GM19328 (cell line): ENCODE measurements around the gene ART4.

ENCODE experiments used
- ATAC-seq: cut with Tn5 transposase; IDR thresholded peaks from one replicate; pipeline ENCODE4 v1.9.1; 2021; ENCODE audit warnings: mild to moderate bottlenecking, moderate library complexity; ENCODE audit not compliant: unreplicated experiment

Gene ART4

DNA sequence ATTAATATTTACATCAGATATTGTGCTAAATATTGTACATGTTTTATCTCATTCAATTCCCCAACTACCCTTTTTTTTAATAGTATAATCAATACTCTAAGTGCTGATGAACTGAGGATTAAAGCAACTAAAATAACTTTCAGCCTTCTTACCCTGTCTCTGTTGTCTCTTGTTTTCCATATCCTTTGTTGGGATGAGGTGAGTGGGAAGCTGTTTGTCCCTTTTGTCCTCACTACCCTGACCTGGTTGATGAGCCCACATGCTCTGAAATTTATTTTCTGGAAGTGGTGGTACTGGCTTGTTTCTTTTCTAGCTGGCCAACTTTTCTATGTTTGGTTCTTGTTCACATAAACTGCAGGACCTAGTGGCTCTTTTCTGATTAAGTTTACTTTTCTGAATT lies 9.6 kb upstream of the ART4 start:
- ATAC-seq, result no peak

DNA sequence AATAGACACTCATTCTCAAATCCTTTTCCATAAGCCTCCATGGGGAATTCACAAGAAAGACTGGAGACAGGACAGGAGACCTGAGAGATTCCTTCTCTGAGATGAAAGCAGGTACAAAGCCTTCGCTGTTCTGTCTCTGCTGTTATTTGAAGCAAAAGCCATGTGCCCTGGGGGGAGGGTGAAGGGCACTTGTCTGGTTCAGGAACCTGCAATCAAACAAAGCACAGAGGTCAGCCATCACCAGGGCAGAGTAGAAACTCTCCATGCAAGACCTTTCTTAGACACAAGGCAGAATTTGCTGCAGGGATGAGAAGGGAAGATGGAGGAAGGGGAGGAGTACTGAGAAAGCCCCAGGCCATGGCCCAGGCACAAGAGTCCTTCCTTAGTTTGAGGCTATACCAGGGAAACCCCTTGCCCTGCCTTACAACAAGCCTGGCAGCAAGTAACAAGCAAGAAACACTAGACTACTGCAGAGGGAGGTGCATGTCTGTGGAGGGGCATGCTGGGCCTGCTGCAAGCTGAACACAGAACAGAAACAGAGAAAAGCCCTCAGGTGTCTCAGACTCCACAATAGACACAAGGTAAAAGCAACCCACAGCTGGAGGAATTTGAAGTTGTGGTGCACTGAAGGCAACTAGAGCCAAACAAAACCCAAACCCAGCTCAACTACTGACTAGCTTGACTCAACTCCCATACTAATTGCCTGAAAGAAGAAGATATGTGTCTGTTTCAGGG lies 7.8 kb upstream of the ART4 start:
- peak; percentile 63 for ATAC-seq

DNA sequence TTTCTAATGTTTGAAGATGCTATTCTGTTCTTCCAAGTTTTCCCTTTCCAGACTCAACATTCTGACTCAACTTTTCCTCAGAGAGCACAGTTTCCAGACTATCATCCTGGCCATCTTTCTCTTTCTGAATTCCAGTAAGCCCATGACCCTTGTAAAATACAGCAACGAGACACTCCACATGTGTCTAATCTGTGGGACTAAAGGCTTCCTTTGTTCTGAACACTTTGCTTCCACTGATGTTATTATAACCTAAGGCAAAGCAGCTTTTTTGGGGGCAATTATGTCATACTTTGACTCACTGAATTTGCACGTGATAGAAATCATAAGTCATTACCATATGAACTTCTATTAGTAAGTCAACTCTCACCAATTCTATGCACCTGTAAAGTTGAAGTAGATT lies 6.3 kb upstream of the ART4 start:
- ATAC-seq, result no peak

DNA sequence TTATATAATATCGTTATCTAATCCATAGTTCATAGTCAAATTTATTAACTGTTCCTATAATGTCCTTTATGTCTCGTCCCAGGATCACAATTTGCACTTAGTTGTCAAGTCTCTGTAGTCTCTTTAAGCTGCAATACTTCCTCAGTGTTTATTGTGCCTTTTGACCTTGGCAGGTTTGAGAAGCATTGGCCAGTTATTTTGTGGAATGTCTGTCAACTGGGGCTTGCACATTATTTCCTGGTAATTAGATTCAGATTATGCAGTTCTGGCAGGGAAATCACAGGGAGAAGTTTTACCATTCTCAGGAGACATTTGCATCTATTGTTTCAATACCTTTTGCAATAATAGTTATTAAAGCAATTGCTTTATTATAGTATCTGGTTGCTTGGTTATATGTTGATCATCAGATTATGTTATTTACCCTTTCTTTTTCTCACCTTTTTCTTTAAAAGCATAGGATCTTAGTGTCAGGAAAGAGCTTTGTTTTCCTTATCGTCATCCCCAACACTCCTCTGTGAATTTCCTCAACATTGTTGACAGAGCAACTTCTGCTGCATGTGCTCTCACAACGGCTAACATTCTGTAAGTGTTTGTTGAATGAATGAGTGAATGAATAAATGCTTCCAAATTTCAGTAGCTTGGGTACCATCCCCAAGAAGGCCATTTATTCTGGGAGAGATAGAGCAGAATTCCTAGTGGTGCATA lies 3.7 kb upstream of the ART4 start:
- ATAC-seq, result no peak

DNA sequence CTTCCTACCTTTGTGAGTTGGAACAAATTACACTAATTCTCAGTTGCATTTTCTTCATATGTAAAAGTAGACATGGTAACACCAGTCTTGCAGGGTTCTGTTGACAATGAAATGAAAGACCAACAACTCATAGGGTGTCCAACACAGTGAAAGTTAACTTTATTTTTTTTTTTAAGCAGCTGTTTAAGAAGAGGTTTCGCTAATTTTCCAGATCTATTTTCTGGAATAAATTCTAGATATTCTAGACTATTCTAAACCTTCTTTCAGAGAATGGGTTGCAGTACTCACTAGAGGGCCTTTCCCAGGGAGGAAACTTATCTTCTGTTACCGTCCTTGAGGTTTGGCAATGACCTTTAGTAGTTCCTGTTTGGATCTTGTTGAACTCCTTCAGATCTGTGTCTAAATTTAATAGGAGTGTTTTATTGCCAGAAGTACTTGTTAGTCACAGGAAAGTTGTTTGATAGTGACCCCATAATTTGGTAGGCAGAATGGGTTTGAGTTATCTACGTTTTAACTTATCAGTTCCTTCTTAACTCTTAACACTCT lies 2.8 kb upstream of the ART4 start:
- no peak for ATAC-seq

DNA sequence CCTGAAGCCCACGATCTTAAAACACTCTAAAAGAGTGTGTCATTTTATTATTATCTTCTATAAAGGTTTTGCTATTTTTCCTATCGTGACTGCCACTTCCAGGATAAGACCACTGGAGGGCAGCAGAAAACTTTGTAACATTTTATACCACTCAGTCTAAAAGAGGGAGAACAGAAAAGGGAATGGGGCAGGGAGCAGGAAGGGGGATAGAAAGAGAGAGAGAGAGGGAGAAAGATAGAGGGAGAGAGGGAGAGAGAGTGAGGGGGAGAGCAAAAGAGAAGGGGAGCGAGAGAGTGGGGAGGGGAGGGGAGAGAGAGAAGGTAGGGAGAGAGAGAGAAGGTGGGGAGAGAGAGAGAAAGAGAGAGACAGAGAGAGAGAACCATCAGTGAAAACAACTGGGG lies 2.0 kb upstream of the ART4 start:
- ATAC-seq, result no peak

DNA sequence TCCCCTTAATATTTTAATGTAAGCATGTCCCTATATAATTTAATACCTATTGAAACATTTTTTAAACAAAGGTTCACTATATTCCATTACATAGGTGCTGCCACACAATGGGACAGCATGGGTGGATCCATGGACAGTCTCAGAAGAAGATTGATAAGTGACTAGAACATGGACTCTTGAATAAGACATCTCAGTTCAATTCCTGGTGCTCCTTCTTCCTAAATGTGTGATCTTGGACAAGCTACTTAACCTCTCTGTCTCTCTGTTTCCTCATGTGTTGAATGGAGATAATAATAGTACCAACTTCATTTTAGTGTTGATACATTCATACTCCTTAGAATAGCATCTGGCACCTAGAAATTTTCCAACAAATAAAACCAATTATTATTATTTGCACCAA lies 1.1 kb upstream of the ART4 start:
- ATAC-seq, result no peak

DNA sequence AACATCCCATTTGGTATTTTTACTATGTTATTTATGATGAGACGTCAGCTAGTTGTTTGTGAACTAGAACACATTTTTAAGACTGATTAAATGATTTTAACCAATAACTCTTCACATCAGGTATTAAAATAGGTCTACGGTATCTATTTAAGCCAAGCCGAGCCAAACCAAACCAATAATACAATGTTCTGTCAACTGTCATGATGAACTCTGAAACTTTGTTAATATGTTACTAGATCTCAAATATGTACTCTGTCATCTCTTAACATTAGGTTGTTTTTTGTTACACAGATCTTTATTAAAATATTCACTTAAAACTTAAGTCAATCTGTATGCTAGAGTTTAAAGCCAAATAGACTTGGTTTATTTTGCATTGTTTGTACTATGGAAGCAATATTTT lies 1.0 kb downstream of the ART4 start:
- no peak for ATAC-seq

DNA sequence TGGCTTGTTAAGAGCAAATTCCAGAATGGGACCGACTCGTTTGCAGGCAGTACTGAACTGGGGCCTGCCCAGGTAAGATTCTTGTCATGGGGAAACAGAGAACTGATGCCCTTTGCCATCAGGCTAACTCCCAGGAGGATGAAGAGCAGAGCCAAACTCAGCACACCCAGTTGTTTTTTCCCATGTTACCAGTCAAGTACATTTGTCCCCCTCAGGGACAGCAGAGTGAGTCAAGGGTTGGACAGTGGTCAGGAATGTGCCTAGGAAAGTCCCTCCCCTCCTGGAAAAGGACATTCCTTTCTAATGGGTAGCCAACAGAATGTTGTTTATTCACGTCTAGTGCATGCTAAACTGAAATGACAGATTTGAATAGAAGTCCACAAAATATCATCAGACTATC lies 1.6 kb downstream of the ART4 start:
- no peak for ATAC-seq

DNA sequence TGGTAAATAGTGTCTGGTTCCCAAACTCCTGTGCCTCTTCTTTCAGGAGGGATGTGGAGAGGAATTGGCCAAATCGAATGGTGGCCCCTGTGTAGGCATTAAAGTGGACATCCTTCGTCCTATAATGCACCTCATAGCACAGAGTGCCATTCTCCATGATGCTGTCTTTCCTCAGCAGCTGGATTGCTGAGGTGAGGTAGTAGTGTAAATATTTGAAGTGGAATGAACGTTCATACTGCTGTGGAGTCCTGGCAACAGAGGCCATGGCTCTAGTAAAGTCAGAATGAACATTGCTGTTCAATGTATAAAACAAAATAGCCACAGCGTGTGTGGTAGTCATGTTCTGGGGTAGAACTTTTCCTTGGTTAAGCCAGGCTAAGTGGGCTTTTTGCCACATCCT lies 2.7 kb downstream of the ART4 start:
- ATAC-seq, result no peak

DNA sequence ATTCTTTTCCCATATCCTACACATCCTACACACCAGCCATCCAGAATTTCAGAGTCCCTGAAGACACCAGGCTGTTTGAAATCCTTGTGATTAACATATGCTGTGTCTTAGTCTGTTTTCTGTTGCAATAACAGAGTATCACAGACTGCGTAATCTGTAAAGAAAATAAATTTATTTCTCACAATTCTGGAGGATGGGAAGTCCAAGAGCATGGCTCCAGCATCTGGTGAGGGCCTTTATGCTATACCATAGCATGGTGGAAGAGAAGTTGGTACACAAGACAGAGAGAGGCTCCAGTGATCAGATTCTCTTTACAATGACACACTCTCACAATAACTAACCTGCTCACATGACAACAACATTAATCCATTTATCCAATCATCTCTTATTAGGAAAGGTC lies 4.1 kb downstream of the ART4 start:
- no peak for ATAC-seq

DNA sequence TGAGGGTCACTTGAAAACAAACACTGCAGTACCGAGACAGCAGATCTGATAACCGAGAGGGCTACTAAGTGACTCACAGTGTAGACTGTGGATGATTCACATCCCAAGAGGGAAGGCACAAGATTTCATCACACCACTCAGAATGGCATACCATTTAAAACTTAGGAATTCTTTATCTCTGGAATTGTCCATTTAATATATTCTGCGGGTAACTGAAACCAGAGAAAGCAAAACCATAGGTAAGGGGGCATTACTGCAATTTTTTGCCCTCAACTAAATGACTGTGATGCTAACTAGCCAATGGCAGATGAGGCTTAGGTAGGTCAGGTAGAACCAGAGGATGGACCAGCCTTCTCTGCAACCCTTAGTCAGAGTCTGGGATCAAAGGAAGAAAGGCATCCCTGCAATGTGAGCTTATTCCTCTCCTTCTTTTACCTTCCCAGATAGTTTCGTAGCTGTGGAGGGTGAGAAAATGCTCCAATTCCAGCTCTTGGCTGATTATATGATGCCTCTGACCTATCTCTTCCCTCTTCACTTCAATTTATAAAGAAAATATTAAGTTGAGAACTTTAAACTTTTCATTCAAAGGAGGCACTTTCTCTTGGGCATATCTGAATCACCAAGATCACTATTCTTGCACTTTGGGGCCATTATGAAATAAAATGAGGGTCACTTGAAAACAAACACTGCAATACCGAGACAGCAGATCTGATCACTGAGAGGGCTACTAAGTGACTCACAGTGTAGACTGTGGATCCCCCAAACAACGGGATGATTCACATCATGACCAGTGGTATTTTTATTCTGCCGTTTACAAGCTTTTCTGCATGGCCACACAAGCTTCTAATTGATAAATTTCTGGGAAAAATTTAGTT lies 6.8 kb downstream of the ART4 start:
- no peak for ATAC-seq

DNA sequence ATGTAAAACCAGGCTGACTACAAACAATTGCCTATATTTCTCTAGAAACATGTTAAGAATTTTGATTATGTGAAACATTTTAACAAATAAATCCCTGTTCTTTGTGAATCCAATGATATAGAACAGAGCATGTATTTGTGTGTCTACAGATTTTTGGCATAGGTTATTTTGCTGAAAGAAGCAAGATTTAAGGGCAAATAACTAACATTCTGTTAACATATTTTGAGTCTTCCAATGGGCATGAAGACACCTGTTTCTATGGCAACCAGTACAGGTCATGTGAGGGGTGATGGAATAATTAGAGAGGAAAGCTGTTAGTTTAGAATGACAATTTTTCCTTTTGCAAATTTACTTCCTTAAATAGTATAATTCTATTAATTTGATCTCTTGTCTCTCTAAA lies 8.8 kb downstream of the ART4 start:
- ATAC-seq, result no peak

DNA sequence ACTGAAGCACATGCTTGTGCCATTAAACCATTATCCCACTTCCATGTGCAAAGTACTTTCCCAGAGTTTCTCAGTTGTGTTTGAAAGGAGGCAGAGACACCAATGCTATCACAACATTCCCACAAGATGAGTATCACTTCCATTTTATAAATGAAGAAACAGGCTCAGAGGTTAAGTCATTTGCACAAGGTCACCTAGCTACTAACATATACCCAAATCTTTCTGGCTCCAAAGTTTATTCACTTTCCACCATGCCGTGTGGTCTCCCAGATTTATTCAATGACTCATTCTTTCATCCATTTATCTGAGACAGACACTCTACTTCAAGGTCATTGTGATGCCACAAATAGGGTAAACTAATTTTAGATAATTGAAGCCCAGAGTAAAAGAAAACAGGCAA lies 9.4 kb downstream of the ART4 start:
- no peak for ATAC-seq

DNA sequence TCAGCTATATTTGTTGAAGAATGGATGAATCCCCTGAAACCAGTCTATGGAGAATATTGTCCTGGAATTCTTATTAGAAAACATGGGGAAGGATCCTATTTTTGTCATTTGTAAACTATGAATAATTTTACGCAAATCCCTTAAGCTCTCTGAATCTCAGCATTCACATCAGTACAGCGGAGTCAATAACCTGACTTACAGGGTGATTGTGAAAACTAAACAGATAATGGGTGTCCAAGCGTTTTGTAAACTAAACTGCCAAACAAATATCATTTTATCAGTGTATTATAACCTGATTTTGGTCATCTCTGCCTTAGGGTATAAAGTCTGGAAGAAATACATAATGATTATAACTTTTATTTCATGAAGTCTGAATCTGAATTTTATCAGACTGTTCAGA lies 10.0 kb downstream of the ART4 start:
- ATAC-seq, result no peak

DNA sequence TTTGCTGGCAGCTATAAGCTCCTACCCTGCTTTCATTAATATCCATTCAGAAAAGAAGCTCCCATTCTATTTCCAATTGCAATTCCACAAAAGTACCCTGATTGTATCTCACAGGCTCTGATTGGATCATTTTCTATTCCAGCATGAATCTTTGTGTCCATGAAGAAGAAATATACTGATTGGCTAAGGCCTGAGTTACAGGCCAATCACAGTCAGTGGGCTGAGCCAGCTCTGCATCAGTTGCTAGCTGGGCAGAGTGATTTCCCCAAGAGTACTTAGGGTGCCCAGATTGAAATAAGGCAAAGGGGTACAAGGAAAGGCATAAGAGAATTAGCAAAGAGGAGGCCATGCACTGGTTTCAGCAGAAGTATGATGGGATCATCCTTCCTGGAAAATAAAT lies 14.4 kb downstream of the ART4 start:
- no peak for ATAC-seq

DNA sequence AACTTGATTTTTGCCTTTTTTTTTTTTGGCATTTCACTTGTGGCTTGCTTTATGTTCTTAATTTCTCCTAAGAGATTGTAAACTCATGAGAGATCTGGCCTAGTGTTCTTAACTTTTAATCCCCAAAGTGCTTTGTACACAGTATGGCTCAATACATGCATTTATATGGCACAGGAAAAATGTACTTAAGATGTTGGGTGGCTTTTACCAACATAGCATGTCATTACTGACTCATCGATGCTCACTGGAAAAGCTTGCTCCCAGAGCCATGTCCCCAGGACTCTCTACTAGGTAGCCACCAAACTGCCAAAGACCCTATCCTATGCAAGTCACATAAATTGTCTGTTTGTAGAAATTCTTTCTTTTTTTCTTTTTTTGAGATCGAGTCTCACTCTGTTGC lies 16.3 kb downstream of the ART4 start:
- ATAC-seq, result no peak

DNA sequence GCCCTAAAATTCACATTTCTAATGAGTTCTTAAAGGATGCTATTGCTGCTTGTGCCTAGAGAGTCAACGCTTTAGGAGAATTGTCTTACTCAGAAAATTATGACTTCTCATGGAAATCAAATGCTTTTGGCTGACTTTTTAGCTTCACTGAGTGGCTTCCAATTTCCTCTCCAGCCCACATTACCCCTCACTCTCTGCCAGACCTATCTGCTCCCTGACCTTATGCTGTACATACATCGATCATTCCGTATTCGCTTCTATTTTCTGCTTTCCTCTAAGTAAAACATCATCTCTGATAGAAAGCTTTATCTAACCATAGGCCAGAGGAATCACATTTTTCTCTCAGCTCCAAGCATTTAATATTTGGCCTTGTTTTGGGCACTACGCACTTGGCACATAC lies 16.8 kb downstream of the ART4 start:
- no peak for ATAC-seq

DNA sequence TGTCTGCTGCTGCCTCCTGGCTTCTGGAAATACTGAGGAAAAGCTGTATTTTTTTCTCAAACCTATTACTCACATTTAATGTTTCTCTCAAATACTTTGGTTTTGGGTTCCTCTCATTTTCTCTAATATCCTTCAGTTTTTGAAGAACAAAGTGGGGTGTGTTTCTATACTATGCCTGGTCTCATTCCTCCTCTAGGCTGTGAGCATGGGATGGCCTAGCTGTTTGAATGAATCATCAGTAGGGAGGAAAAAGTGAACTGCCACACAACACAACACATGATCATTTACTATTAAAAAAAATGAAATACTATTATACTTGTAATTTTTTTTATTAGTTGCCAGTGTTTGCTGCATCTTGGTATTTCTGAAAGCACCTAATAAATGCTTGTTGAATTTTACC lies 18.1 kb downstream of the ART4 start:
- no peak for ATAC-seq

DNA sequence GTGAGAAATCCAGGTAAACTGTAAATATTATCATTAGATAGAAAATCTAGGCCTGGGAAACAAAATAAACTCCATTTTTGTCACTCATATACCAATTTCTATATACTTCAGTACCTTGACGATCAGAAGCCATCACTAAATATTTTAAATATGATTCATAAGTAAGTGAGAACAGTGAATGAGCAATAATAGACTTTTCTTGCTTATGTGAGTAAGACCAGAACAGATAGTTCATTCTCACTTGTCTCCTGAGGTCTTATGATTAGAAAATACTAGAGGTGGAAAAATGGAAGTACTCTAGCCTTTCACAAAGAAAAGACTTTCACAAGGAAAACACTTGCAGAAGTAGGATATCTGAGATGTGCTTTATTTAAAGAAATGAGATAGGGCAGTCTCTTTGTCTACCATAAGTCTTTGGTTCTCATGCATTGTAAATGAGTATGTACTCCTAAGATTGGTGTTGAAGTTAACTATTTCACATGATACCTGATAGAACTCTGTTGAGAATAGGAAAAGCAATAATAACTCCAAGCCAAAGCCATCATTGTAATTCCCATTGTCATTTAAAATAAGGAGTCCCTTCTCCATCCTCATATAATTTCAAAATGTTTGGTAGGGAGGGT lies 19.2 kb downstream of the ART4 start:
- no peak for ATAC-seq

DNA sequence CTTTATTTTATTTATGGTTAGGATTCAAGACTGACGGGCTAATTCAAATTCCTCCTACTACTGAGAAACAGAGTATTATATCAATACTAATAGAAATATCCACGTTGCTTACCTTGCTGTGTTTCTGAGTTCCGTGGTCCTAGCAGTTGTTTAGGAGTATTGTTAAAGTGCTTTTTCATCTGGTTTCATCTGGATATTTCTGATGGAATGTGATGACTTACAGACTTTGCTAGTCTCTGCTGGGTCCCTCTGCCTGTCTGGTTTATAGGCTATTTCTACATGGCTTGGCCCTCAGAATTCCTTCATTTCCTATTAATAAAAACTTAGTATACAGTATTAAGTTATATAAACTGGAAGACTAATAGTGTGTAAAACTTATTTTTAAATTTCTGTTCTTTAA lies 29.3 kb downstream of the ART4 start, which contains the start of gene SMCO3:
TSS of gene SMCO3 (minus strand) at position 169 of the 400 bp plus-strand sequence. CDS start 7,502 bp downstream, outside the sequence.
- no peak for ATAC-seq
